Activated CD4-positive, alpha-beta T cell treated with anti-CD3 and anti-CD28 coated beads, Interleukin-2, amount 50 U/mL, for 1 hour (primary cell): ENCODE results near the gene IL17REL.

Source experiments
- DNase-seq: peaks from one replicate; pipeline ENCODE4 v3.0.0-alpha.2; 2020

The IL17REL gene

GRCh38 chr22:50045211-50046018 is 32.9 kb upstream of the IL17REL start:
- DNase-seq = no peak

- DNase-seq = no peak
Observed at GRCh38 chr22:50044485-50045118, 32.0 kb upstream of the IL17REL start.

DNA sequence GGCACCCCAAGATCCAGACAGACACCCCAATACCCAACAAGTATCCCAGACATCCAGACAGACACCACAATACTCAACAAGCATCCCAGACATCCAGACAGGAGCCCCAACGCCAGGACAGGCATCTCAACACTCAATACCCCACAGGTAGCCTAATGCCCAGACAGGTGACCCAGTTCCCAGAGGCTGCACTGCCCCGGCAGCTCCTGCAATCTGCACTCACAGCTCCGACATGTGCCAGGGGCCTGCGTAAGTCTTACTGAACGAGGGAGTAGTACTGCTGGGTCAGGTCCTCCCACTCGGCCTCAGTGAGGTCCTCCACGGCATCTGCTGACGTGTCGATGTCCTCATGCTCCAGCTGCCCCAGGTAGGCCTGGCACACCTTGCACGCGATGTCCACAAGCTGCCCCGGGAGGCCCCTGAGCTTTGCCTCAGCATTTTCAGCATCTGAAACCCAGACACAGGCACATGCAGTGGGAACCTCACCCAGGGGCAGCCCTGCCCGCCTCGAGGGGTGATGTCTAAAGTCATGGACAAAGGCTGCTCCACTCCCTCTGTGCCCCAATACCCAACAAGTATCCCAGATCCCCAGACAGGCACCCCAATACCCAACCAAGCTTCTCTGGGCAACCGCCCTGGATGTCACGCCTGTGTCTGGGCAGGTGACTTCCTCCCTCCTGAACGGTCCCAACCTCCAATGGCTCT is 28.9 kb upstream of the IL17REL start:
- DNase-seq = no peak

DNA sequence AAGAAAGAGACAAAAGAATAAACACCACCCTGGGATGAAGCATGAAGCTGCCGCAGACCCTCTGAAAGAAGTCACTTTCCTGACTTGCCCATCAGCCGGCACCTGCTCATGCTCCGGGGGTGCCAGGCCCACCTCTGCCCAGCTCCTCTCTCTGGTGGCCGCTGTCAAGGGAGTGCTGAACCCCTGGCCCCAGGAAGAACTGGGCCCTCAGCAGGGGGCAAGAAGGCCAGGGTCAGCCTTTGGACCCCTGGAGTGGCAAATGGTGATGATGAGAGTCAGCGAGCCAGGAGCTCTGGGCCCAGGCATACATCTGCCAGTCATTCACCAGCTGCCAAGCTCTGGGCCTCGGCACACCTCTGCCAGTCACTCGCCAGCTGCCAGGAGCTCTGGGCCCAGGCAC is 28.2 kb upstream of the IL17REL start:
- DNase-seq = no peak

DNA sequence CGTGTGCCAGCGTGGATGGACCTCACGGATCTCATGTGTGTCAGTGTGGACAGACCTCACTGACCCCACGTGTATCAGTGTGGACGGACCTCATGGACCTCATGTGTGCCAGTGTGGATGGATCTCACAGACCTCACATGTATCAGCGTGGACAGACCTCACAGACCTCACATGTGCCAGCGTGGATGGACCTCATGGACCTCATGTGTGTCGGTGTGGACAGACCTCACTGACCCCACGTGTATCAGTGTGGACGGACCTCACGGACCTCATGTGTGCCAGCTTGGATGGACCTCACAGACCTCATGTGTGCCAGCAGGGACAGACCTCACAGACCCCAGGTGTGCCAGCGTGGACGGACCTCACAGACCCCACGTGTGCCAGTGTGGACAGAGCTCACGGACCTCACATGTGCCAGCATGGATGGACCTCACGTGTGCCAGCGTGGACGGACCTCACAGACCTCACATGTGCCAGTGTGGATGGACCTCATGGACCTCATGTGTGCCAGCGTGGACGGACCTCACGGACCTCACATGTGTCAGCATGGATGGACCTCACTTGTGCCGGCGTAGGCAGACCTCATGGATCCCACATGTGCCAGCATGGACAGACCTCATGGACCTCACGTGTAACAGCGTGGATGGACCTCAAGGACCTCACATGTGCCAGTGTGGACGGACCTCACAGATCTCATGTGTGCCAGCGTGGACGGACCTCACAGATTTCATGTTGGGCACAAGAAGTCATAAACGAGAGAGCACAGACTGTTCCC is 27.3 kb upstream of the IL17REL start:
- no peak for DNase-seq

DNA sequence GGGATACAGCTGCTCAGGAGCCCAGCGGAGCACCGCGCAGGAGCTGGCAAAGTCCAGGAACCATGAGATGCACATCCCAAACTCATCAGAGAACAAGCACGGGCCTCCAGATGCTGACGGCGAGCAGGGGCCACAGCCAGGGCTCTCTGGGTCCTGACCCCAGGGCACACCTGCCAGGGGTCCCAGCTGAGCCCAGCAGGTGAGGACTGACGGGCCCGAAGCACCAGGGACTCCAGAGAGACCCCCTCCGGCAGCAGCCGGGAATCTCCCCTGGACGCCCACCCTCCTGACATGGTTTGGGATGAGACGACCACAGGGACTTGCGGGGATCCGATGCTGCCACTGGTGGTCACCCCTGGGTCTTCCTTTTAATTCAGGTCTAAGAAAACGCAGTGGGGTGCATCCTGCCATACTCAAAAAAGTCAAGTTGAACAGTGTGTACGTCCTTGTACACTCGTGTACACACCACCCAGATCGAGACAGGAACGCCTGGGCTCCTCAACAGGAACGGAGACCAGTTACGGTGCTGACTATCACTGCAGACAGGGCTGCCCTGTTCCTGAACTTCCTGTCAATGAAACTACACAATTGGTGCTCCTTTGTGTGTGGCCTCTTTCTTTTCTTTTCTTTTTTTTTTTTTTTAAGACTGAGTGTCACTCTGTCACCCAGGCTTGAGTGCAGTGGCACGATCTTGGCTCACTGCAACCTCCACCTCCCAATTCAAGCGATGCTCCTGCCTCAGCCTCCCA is 23.6 kb upstream of the IL17REL start:
- no peak for DNase-seq

DNA sequence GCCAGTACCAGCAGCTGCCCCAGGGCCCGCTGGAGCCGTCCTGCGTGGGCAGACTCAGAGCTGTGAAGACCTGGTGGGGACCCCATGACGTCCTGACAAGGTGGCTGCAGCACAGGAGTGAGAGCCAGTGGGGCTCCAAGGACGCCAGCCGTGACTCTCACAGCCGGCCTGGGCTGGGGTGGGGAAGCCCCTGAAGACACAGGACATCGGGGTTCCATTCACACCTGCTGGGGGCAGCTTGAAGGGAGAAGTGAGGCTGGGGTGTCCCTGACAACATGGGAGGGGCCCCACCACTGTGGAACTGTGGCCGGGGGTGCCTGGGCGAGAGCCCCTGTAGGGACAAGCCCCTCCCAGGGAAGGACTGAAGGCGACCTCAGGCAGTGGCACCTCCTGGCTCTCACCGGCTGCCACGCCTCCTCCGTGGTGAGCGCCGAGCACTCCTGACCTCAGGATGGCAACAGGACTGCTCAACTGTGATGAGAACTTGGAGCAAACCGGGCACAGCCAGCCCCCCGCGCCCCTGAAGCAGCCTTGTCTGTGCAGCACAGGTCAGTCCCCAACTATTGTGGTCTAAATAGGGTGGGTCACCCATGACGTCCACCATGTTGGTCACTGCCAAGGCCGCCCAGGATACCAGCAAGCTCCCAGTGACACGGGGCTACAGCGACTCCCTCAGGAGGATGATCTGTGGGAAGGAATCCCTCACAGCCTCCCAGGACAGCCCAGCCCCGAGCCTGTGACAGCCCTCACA is 22.7 kb upstream of the IL17REL start:
- DNase-seq = no peak

DNA sequence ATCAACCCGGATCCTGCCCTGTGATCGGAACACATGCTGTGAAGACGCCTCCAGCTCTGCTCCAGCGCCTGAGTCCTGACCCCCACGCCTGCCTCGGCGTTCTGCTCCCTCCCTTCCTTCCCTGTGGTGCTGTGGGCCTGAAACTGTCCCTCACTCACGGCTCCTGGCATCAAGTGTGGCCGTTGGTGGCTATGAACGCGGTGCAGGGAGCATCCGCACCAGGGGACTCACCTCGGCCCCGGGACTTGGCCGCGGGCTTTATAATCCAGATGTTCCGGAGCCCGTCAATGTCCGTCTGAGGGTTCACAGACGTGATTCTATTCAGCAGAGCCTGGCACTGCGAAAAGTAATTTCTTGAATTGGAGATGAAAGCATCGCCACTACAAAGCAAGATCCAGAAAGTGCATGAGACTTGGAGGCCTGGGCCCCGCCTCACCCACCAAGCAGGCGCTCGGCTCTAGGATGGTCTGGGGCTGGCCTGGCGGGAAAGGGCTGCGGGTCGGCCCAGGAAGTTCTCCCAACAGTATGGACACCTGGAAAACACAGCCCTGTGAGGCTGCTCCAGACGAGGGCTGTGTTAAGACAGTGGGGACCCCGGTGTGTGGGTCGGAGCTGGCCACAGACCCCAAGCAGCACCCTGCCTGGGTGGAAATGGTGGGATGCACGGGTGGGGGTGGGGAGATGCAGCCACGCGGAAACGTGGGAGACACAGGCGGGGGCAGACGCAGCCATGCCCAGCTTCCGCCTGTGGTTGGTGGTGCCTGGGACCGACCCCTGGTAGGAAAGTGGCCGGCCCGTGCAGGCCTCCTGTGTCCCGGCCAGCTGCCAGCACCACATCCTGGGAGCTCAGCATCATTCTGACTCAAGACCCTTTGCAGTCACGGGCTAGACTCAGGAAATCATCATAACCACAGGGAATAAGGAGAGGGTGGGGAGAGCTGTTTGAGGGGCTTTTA is 21.8 kb upstream of the IL17REL start:
- no peak for DNase-seq

DNA sequence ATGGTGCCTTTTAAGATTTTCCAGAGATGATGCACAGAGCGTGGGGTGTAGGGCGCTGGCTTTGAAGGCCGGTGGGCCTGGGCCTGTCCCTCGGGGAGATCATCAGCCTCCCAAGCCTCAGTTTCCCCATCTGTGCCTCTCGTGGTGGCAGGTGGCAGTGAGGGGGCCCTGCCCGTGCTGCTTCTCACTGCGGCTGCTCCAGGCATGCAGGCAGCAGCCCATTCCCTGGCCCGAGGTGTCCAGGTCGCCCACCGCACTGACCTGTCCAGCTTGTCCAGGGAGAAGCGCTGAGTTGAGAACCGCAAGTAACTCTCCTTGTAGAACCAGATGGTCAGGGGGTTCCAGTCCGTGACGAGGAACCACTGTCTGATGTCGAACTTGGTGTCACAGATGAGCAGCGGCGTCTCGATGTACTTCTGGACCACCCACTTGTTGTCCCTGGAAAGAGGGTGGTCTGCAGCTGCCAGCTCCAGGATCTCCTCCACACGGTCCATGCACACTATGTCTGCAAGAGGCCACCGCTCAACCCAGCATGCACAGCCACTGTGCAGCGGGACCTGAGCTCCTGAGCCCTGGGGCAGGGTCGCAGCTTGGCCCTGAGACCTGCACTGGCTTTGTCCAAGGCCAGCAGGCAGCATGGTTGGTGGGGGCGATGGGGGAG is 20.5 kb upstream of the IL17REL start:
- DNase-seq = no peak

DNA sequence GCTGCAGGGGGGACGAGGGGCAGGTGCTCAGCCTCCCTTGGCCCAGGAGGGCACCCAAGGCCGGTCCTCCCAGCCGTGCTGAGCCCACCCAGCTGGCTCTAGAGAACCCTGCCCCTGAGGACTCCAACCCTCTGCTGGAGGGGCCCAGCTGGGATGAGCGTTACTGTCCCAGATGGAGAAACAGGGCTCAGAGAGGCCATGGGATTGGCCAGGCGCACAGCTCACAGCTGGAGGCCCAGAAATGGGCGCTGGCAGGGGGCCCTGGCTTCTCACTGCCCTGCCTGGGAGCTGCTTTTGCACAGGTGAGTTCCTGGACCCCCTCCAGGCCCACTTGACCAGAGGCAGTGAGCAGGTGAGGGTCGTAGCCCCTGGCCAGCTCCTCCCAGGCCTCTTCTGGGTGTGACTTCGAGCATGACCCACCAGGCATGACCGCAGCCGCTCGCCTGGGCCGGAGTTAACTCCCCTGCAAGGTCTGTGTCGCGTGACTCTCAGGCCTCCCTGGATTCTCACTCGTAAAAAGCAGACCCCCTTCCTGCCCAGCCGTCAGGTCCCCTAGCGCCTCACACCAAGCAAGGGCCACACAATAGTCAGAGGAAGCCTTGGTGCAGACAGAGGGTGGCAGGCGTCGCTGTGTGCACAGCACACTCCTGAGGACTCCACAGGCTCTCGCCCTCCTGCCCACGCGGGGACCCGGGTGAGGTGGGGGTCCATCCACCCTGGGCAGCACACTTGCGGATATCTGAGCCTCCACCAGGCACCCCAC is 19.7 kb upstream of the IL17REL start:
- no peak for DNase-seq

GRCh38 chr22:50031189-50032091 is 18.9 kb upstream of the IL17REL start:
- no peak for DNase-seq

GRCh38 chr22:50030297-50031188 is 18.0 kb upstream of the IL17REL start:
- DNase-seq = peak; percentile 78

- DNase-seq = peak; percentile 49
Observed at GRCh38 chr22:50027639-50028537, 15.3 kb upstream of the IL17REL start.

DNA sequence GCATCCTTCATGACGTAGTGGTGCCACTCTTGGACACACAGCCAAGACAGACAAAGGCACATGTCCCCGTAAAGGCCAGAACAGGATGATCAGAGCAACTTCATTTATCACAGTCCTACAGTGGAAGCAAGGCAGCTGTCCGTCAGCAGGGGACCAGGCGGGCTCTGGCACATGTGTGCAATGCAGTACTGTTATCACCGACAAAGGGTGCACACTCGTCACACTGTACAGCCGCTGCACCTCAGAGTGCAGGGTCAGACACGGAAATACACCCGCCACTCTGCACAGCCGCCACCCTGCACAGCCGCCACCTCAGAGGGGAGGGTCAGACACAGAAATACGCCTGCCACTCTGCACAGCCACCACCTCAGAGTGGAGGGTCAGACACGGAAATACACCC is 13.4 kb upstream of the IL17REL start:
- DNase-seq = no peak

DNA sequence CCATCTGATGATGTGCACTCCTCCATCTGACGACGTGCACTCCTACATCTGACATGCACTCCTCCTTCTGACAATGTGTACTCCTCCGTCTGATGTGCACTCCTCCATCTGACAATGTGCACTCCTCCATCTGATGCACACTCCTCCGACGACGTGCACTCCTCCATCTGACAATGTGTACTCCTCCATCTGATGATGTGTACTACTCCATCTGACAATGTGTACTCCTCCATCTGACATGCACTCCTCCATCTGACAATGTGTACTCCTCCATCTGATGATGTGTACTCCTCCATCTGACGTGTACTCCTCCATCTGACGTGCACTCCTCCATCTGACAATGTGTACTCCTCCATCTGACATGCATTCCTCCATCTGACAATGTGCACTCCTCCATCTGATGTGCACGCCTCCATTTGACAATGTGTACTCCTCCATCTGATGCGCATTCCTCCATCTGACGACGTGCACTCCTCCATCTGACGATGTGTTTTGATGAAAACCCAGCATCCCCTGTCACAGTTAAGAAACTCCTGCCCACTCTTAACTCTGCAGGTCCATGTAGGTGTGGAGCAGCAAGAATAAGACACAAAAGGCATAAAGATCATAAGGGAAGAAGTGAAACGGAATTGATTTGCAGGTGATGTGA is 9.7 kb upstream of the IL17REL start:
- DNase-seq = no peak
